ENCODE results near the gene POLE.

DNA sequence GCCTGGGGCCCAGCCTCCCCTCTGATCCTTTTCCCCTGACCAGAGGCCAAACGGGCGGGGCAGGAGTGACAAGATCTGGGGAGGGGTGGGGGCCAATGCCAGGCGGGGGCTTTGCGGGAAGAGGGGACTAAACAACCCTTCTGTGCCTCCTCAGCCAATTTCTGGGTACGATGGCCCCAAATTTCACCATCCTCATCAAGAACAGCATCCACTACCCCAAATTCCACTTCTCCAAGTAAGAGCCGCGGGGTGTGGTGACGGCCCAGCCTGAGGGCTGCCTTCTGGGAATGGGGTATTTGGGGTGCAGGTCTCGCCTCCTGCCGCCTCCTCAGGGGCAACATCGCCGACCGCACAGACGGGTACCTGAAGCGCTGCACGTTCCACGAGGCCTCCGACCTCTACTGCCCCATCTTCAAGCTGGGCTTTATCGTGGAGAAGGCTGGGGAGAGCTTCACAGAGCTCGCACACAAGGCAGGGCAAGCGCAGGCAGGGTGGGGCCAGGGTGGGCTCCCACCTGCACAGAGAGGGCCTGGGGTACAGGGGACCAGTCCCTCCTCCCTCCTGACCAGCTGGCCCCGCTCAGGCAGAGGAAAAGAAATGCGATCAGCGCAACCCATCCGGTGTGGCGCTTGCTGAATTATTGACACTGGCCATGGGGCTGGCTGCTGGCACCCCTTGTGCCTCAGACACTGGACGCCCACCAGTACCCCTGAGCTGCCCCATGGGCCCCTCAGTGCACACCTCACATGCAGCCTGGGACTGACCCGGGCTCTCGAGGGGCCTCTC, 66.8 kb downstream of the POLE start:
- TF ChIP-seq, protein P1, sequence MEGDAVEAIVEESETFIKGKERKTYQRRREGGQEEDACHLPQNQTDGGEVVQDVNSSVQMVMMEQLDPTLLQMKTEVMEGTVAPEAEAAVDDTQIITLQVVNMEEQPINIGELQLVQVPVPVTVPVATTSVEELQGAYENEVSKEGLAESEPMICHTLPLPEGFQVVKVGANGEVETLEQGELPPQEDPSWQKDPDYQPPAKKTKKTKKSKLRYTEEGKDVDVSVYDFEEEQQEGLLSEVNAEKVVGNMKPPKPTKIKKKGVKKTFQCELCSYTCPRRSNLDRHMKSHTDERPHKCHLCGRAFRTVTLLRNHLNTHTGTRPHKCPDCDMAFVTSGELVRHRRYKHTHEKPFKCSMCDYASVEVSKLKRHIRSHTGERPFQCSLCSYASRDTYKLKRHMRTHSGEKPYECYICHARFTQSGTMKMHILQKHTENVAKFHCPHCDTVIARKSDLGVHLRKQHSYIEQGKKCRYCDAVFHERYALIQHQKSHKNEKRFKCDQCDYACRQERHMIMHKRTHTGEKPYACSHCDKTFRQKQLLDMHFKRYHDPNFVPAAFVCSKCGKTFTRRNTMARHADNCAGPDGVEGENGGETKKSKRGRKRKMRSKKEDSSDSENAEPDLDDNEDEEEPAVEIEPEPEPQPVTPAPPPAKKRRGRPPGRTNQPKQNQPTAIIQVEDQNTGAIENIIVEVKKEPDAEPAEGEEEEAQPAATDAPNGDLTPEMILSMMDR (conservative IDR thresholded peaks at IDR 0.05; ENCODE audit: low read depth, low read length): no peak
- no peak for TF ChIP-seq EZH2phosphoT487 (IDR thresholded peaks at IDR 0.05; ENCODE audit: borderline replicate concordance, low read length)
